ENCODE results near the gene PTPRM. TPM values are rescaled to one million over a fixed set of nuclear protein-coding genes. Genes with fewer than 3 reads are reported as not detected.

The PTPRM gene
- polyA plus RNA-seq, 1 donor from 2014 or later = 126 TPM

GRCh38 chr18:8406186-8406867 is 839.2 kb downstream of the PTPRM start:
- Histone ChIP-seq H3K27me3 (ENCODE audit: insufficient read depth, low read depth, low read length) (no peaks in the 10 kb centered on the region), H3K9ac (ENCODE audit: low read length) (no peak overlapping the region), H3K27ac (ENCODE audit: low read length) (no peak overlapping the region), H3K9me3 (ENCODE audit: low read length) (no peaks in the 10 kb centered on the region), H4K20me1 (ENCODE audit: insufficient read depth) (no peaks in the 10 kb centered on the region), H3K4me3 (ENCODE audit: low read length) (no peak overlapping the region), H3K9me2 (ENCODE audit: insufficient read depth, low read length) (no peaks in the 10 kb centered on the region), H3K36me3 (ENCODE audit: insufficient read depth, low read length) (no peaks in the 10 kb centered on the region), H3F3A (ENCODE audit: insufficient read depth, low read length, poor library complexity, severe bottlenecking) (no peaks in the 10 kb centered on the region), H3K79me2 (replicated peaks; ENCODE audit: insufficient read depth, low read length) (no peaks in the 10 kb centered on the region), H2AFZ (ENCODE audit: low read depth, low read length) (no peak overlapping the region), H3K4me2 (ENCODE audit: low read length) (no peak overlapping the region)
- TF ChIP-seq, protein P1, sequence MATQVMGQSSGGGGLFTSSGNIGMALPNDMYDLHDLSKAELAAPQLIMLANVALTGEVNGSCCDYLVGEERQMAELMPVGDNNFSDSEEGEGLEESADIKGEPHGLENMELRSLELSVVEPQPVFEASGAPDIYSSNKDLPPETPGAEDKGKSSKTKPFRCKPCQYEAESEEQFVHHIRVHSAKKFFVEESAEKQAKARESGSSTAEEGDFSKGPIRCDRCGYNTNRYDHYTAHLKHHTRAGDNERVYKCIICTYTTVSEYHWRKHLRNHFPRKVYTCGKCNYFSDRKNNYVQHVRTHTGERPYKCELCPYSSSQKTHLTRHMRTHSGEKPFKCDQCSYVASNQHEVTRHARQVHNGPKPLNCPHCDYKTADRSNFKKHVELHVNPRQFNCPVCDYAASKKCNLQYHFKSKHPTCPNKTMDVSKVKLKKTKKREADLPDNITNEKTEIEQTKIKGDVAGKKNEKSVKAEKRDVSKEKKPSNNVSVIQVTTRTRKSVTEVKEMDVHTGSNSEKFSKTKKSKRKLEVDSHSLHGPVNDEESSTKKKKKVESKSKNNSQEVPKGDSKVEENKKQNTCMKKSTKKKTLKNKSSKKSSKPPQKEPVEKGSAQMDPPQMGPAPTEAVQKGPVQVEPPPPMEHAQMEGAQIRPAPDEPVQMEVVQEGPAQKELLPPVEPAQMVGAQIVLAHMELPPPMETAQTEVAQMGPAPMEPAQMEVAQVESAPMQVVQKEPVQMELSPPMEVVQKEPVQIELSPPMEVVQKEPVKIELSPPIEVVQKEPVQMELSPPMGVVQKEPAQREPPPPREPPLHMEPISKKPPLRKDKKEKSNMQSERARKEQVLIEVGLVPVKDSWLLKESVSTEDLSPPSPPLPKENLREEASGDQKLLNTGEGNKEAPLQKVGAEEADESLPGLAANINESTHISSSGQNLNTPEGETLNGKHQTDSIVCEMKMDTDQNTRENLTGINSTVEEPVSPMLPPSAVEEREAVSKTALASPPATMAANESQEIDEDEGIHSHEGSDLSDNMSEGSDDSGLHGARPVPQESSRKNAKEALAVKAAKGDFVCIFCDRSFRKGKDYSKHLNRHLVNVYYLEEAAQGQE (IDR thresholded peaks at IDR 0.05; ENCODE audit: borderline replicate concordance) = no peak
- TF ChIP-seq CTCF (IDR thresholded peaks at IDR 0.05; ENCODE audit: poor library complexity, severe bottlenecking) = no peak
- TF ChIP-seq POLR2AphosphoS5 (IDR thresholded peaks at IDR 0.05) = no peak
- no peak for TF ChIP-seq EZH2 (IDR thresholded peaks at IDR 0.05; ENCODE audit: borderline replicate concordance, insufficient read depth, low read length, poor library complexity, severe bottlenecking)
- TF ChIP-seq MXI1 (conservative IDR thresholded peaks at IDR 0.05; ENCODE audit: poor library complexity, severe bottlenecking) = no peak
- TF ChIP-seq RAD21 (conservative IDR thresholded peaks at IDR 0.05) = no peak

DNA sequence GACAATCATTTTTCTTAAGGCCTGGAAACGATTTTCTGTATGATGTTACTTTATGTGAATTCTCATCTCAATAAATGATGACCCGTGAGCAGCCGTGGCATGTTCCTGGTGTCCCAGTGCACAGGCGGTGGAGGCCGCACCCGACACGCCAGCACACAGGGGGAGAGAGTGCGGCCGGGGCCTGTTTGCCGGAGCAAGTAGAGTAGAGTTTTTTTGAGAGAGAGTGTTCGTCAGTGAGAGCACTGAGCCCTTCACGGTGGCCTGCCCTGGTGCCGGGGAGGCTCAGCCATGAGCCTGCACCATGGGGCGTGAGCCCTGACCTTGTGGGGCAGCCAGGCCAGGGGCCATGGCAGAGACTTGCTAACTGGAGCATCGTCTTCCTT is 839.7 kb downstream of the PTPRM start:
- Histone ChIP-seq H3K36me3 (ENCODE audit: insufficient read depth, low read length) (no peaks in the 10 kb centered on the region), H2AFZ (ENCODE audit: low read depth, low read length) (no peak overlapping the region), H3K27ac (ENCODE audit: low read length) (no peak overlapping the region), H3K79me2 (replicated peaks; ENCODE audit: insufficient read depth, low read length) (no peaks in the 10 kb centered on the region), H3F3A (ENCODE audit: insufficient read depth, low read length, poor library complexity, severe bottlenecking) (no peaks in the 10 kb centered on the region), H3K4me2 (ENCODE audit: low read length) (no peak overlapping the region), H4K20me1 (ENCODE audit: insufficient read depth) (no peaks in the 10 kb centered on the region), H3K9me2 (ENCODE audit: insufficient read depth, low read length) (no peaks in the 10 kb centered on the region), H3K4me3 (ENCODE audit: low read length) (no peak overlapping the region), H3K27me3 (ENCODE audit: insufficient read depth, low read depth, low read length) (no peaks in the 10 kb centered on the region), H3K9me3 (ENCODE audit: low read length) (no peaks in the 10 kb centered on the region), H3K9ac (ENCODE audit: low read length) (no peak overlapping the region)
- no peak for TF ChIP-seq POLR2AphosphoS5 (IDR thresholded peaks at IDR 0.05)
- TF ChIP-seq RAD21 (conservative IDR thresholded peaks at IDR 0.05) = no peak
- TF ChIP-seq SMC3 (conservative IDR thresholded peaks at IDR 0.05; ENCODE audit: poor library complexity) = no peak
- TF ChIP-seq, protein P1 (IDR thresholded peaks at IDR 0.05; ENCODE audit: borderline replicate concordance) = no peak
- no peak for TF ChIP-seq EP300 (conservative IDR thresholded peaks at IDR 0.05; ENCODE audit: poor library complexity, severe bottlenecking)
- no peak for TF ChIP-seq EZH2 (IDR thresholded peaks at IDR 0.05; ENCODE audit: borderline replicate concordance, insufficient read depth, low read length, poor library complexity, severe bottlenecking)
- TF ChIP-seq TAF1 (IDR thresholded peaks at IDR 0.05; ENCODE audit: low read depth) = no peak
- TF ChIP-seq MXI1 (conservative IDR thresholded peaks at IDR 0.05; ENCODE audit: poor library complexity, severe bottlenecking) = no peak
- no peak for TF ChIP-seq CTCF (IDR thresholded peaks at IDR 0.05; ENCODE audit: poor library complexity, severe bottlenecking)
